ENCODE data around the gene STK32A.

GRCh38 chr5:147276497-147276896, 41.7 kb downstream of the STK32A start:
- TF ChIP-seq, protein P1, sequence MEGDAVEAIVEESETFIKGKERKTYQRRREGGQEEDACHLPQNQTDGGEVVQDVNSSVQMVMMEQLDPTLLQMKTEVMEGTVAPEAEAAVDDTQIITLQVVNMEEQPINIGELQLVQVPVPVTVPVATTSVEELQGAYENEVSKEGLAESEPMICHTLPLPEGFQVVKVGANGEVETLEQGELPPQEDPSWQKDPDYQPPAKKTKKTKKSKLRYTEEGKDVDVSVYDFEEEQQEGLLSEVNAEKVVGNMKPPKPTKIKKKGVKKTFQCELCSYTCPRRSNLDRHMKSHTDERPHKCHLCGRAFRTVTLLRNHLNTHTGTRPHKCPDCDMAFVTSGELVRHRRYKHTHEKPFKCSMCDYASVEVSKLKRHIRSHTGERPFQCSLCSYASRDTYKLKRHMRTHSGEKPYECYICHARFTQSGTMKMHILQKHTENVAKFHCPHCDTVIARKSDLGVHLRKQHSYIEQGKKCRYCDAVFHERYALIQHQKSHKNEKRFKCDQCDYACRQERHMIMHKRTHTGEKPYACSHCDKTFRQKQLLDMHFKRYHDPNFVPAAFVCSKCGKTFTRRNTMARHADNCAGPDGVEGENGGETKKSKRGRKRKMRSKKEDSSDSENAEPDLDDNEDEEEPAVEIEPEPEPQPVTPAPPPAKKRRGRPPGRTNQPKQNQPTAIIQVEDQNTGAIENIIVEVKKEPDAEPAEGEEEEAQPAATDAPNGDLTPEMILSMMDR (IDR thresholded peaks at IDR 0.05): no peak
- TF ChIP-seq EZH2 (IDR thresholded peaks at IDR 0.05; ENCODE audit: borderline replicate concordance, insufficient read depth, low read depth, low read length, poor library complexity, severe bottlenecking): no peak
